Neural progenitor cell (in vitro differentiated cells): ENCODE data around the gene SEMA3D. TPM values are rescaled to one million over a fixed set of nuclear protein-coding genes. Genes with fewer than 3 reads are reported as not detected.

Experiments used
- DNase-seq: peaks from one replicate; pipeline ENCODE4 v3.0.0-alpha.2; 2016; ENCODE audit warnings: low spot score
- H2AFZ ChIP-seq: fragments of 200-600 bp; sonication (generic); replicated peaks from 2 replicates; pipeline ENCODE4 v1.6.1; 2016; ENCODE audit warnings: antibody characterized with exemption
- H3F3A ChIP-seq: fragments of 200-600 bp; sonication (generic); 2 replicates; pipeline ENCODE4 v1.6.1; 2016; ENCODE audit warnings: antibody characterized with exemption, low read depth
- H3K27ac ChIP-seq: fragments of 200-600 bp; sonication (generic); 2 replicates; pipeline ENCODE4 v1.5.1; 2016; ENCODE audit warnings: mild to moderate bottlenecking
- H3K27me3 ChIP-seq: fragments of 200-600 bp; sonication (generic); 2 replicates; pipeline ENCODE4 v1.6.1; 2016; ENCODE audit warnings: mild to moderate bottlenecking, moderate library complexity
- H3K36me3 ChIP-seq: fragments of 200-600 bp; sonication (generic); 2 replicates; pipeline ENCODE4 v1.5.1; 2016
- H3K4me1 ChIP-seq: fragments of 200-600 bp; sonication (generic); 2 replicates; pipeline ENCODE4 v1.6.1; 2016; ENCODE audit warnings: mixed run types
- H3K4me2 ChIP-seq: fragments of 200-600 bp; sonication (generic); 2 replicates; pipeline ENCODE4 v1.6.1; 2016
- H3K4me3 ChIP-seq: fragments of 200-600 bp; sonication (generic); 2 replicates; pipeline ENCODE4 v1.5.1; 2016
- H3K79me2 ChIP-seq: fragments of 200-600 bp; sonication (generic); 2 replicates; pipeline ENCODE4 v1.6.1; 2016; ENCODE audit warnings: low read depth
- H3K9ac ChIP-seq: fragments of 200-600 bp; sonication (generic); 2 replicates; pipeline ENCODE4 v1.6.1; 2016
- H3K9me3 ChIP-seq: fragments of 200-600 bp; sonication (generic); 2 replicates; pipeline ENCODE4 v1.5.1; 2016; ENCODE audit warnings: low read depth
- H4K20me1 ChIP-seq: fragments of 200-600 bp; sonication (generic); 2 replicates; pipeline ENCODE4 v1.6.1; 2016; ENCODE audit warnings: low read depth
- H3K27ac Mint-ChIP-seq: 3 replicates; pipeline ENCODE4 v1.8.0; 2021; ENCODE audit warnings: mixed read lengths
- H3K27me3 Mint-ChIP-seq: 2 replicates; pipeline ENCODE4 v1.8.0; 2022; ENCODE audit warnings: low read depth, mild to moderate bottlenecking, inconsistent platforms, moderate library complexity, mixed read lengths; ENCODE audit not compliant: insufficient read depth
- H3K36me3 Mint-ChIP-seq: 3 replicates; pipeline ENCODE4 v1.8.0; 2021; ENCODE audit warnings: mixed read lengths
- H3K4me1 Mint-ChIP-seq: 3 replicates; pipeline ENCODE4 v1.8.0; 2021; ENCODE audit warnings: mixed read lengths
- H3K4me3 Mint-ChIP-seq: 3 replicates; pipeline ENCODE4 v1.8.0; 2021; ENCODE audit warnings: mild to moderate bottlenecking, moderate library complexity, mixed read lengths
- H3K9me3 Mint-ChIP-seq: 3 replicates; pipeline ENCODE4 v1.8.0; 2020; ENCODE audit warnings: mixed read lengths
- EZH2 ChIP-seq: fragments of 200-600 bp; sonication (generic); IDR thresholded peaks from 2 replicates; pipeline ENCODE4 v1.6.1; 2017; ENCODE audit warnings: antibody characterized with exemption, mild to moderate bottlenecking, moderate library complexity
- EZH2phosphoT487 ChIP-seq: fragments of 200-600 bp; sonication (generic); IDR thresholded peaks from 2 replicates; pipeline ENCODE4 v1.6.1; 2017; ENCODE audit warnings: antibody characterized with exemption
- total RNA-seq: library from RNA; depleted of rRNA; stranded (reverse); fragments of >200 nt; gene quantifications from 2 replicates; pipeline ENCODE4 v1.2.3, GENCODE V29; 2015; ENCODE audit warnings: low replicate concordance
- TF ChIP-seq, protein P1 (sequence below): fragments of 200-600 bp; sonication (generic); IDR thresholded peaks from 2 replicates; pipeline ENCODE4 v1.5.1; 2017; ENCODE audit warnings: antibody characterized with exemption, mild to moderate bottlenecking

Gene SEMA3D
- total RNA-seq, 1 donor from 2014 or later = 0.99 TPM

DNA sequence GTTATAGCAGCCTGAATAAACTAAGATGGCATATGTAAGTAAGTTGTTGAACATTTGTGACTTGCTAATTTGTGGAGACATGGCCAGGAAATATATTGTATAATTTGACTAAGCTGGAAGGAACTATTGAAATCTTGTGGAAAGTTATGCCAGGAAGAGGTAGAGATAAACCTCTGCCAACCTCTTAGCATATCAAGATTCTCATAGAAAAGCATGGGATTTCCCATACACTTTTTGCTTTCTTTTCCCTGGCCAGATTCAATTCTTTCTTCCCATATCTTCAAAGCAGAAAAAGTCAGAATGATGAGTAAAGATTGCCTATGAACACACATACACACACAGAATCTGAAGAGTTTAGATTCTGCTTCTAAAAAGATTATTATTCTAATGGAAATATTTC lies 216.2 kb downstream of the SEMA3D start:
- no peaks in the 10 kb centered on the region for H3K36me3 Mint-ChIP-seq
- H3K9me3 ChIP-seq = no peaks in the 10 kb centered on the region
- TF ChIP-seq, protein P1, sequence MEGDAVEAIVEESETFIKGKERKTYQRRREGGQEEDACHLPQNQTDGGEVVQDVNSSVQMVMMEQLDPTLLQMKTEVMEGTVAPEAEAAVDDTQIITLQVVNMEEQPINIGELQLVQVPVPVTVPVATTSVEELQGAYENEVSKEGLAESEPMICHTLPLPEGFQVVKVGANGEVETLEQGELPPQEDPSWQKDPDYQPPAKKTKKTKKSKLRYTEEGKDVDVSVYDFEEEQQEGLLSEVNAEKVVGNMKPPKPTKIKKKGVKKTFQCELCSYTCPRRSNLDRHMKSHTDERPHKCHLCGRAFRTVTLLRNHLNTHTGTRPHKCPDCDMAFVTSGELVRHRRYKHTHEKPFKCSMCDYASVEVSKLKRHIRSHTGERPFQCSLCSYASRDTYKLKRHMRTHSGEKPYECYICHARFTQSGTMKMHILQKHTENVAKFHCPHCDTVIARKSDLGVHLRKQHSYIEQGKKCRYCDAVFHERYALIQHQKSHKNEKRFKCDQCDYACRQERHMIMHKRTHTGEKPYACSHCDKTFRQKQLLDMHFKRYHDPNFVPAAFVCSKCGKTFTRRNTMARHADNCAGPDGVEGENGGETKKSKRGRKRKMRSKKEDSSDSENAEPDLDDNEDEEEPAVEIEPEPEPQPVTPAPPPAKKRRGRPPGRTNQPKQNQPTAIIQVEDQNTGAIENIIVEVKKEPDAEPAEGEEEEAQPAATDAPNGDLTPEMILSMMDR = no peak
- TF ChIP-seq EZH2phosphoT487 (no peak), EZH2 (no peak)
- no peak overlapping the region for H3K27ac ChIP-seq
- DNase-seq = no peak
- no peaks in the 10 kb centered on the region for H3K4me1 ChIP-seq
- no peak overlapping the region for H3K9ac ChIP-seq
- H3K4me3 ChIP-seq = no peak overlapping the region
- H3K79me2 ChIP-seq = no peaks in the 10 kb centered on the region
- no peak overlapping the region for H3K4me2 ChIP-seq
- H3K4me3 Mint-ChIP-seq = no peak overlapping the region
- no peaks in the 10 kb centered on the region for H3K9me3 Mint-ChIP-seq
- H3K27me3 ChIP-seq = no peaks in the 10 kb centered on the region
- no peaks in the 10 kb centered on the region for H4K20me1 ChIP-seq
- H3K4me1 Mint-ChIP-seq = no peaks in the 10 kb centered on the region
- no peak overlapping the region for H3K27ac Mint-ChIP-seq
- H3K27me3 Mint-ChIP-seq = no peaks in the 10 kb centered on the region
- H3K36me3 ChIP-seq = no peaks in the 10 kb centered on the region
- no peaks in the 10 kb centered on the region for H3F3A ChIP-seq
- no peak overlapping the region for H2AFZ ChIP-seq

DNA sequence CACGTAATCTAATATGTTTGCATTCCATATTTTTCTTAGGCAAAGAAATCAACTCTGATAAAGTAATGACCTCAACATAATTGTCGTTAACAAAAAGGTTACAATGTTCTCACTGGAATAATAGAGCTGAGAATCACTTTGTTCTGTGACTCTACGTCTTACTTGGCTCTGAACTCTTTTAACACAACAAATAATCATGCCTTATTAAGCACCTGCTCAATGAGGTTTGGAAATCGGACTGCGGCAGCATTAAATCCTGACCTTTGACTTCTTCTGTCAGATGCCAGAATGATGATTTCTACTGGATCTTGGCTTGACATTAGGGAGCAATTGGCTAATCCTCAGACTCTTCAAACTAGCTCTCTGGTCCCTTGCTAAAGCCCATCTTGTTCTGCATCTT lies 233.6 kb downstream of the SEMA3D start:
- no peaks in the 10 kb centered on the region for H3K36me3 ChIP-seq
- H3K4me3 ChIP-seq = no peak overlapping the region
- peak; percentile 4 for DNase-seq
- H3K9ac ChIP-seq = no peak overlapping the region
- H2AFZ ChIP-seq = no peak overlapping the region
- H3K4me1 ChIP-seq = peaks cover 19% of the 10 kb centered on the region
- H3K36me3 Mint-ChIP-seq = no peaks in the 10 kb centered on the region
- H3K27ac Mint-ChIP-seq = no peak overlapping the region
- H3K27ac ChIP-seq = no peak overlapping the region
- H3K4me1 Mint-ChIP-seq = peaks cover 11% of the 10 kb centered on the region
- H4K20me1 ChIP-seq = no peaks in the 10 kb centered on the region
- H3K9me3 ChIP-seq = no peaks in the 10 kb centered on the region
- peaks cover 4% of the 10 kb centered on the region for H3K27me3 Mint-ChIP-seq
- H3F3A ChIP-seq = no peaks in the 10 kb centered on the region
- H3K4me2 ChIP-seq = no peak overlapping the region
- TF ChIP-seq, protein P1 = no peak
- TF ChIP-seq EZH2 (no peak), EZH2phosphoT487 (no peak)
- no peaks in the 10 kb centered on the region for H3K27me3 ChIP-seq
- H3K4me3 Mint-ChIP-seq = no peak overlapping the region
- H3K79me2 ChIP-seq = no peaks in the 10 kb centered on the region
- H3K9me3 Mint-ChIP-seq = peaks cover 10% of the 10 kb centered on the region

DNA sequence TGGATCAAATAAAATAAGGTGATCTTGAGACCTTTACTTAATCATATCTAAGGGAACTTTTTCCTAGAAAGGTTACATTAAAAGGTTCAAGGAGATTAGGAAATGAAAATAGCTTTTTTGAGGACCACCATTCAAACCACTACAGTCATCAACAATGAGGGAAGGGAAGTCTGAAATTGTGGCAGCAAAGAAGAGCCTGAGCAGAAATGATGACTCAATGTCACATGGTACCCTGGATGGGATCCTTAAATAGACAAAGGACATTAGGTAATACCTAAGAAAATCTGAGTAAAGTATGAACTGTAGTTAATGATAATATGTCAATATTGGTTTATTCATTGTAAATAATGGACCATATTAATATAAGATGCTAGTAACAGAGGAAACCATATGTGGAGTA lies 236.0 kb downstream of the SEMA3D start:
- H3K36me3 ChIP-seq = no peaks in the 10 kb centered on the region
- no peaks in the 10 kb centered on the region for H3K27me3 ChIP-seq
- H2AFZ ChIP-seq = no peak overlapping the region
- H3K9me3 Mint-ChIP-seq = peaks cover 5% of the 10 kb centered on the region
- H3K4me1 Mint-ChIP-seq = peaks cover 13% of the 10 kb centered on the region
- no peak overlapping the region for H3K9ac ChIP-seq
- no peak overlapping the region for H3K27ac ChIP-seq
- H4K20me1 ChIP-seq = no peaks in the 10 kb centered on the region
- no peaks in the 10 kb centered on the region for H3K79me2 ChIP-seq
- DNase-seq = no peak
- no peak overlapping the region for H3K27ac Mint-ChIP-seq
- no peak overlapping the region for H3K4me3 Mint-ChIP-seq
- H3K9me3 ChIP-seq = no peaks in the 10 kb centered on the region
- no peaks in the 10 kb centered on the region for H3F3A ChIP-seq
- no peaks in the 10 kb centered on the region for H3K36me3 Mint-ChIP-seq
- H3K4me1 ChIP-seq = peaks cover 19% of the 10 kb centered on the region
- H3K27me3 Mint-ChIP-seq = peaks cover 4% of the 10 kb centered on the region
- no peak overlapping the region for H3K4me3 ChIP-seq
- TF ChIP-seq EZH2phosphoT487 (no peak), EZH2 (no peak)
- no peak overlapping the region for H3K4me2 ChIP-seq

DNA sequence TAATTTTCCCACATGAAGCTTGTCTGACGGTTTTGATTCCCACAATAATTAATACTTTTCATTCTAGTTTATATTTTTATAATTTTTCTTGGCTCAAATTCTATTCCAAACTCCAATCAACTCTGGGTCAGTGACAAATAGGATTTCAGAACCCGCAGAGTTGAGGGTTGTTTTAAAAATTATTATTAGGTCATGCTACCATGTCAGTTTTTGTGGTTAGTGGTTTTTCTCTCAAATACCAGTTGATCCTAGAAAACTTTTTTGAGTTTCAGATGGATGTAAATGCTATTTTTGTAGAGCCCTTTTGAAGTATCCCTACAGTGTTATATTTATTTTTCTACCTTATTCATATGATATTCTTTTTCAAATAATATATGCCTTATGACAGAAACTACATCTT lies 237.4 kb downstream of the SEMA3D start:
- Mint-ChIP-seq H3K4me3 (no peak overlapping the region), H3K27me3 (peaks cover 2% of the 10 kb centered on the region), H3K4me1 (peaks cover 13% of the 10 kb centered on the region), H3K36me3 (no peaks in the 10 kb centered on the region), H3K27ac (no peak overlapping the region), H3K9me3 (peaks cover 3% of the 10 kb centered on the region)
- peaks cover 19% of the 10 kb centered on the region for H3K4me1 ChIP-seq
- DNase-seq = no peak
- no peak overlapping the region for H3K9ac ChIP-seq
- no peak overlapping the region for H3K27ac ChIP-seq
- H3K79me2 ChIP-seq = no peaks in the 10 kb centered on the region
- H4K20me1 ChIP-seq = no peaks in the 10 kb centered on the region
- H3K9me3 ChIP-seq = no peaks in the 10 kb centered on the region
- no peak overlapping the region for H3K4me2 ChIP-seq
- TF ChIP-seq EZH2 = no peak
- no peaks in the 10 kb centered on the region for H3K27me3 ChIP-seq
- H3K36me3 ChIP-seq = no peaks in the 10 kb centered on the region
- no peak overlapping the region for H3K4me3 ChIP-seq
- H2AFZ ChIP-seq = no peak overlapping the region
- no peaks in the 10 kb centered on the region for H3F3A ChIP-seq
